Mucosa of descending colon (tissue), 3 donors: ENCODE measurements around the gene ESR1. TPM values are rescaled to one million over a fixed set of nuclear protein-coding genes. Genes with fewer than 3 reads are reported as not detected.
"Not testable (repeated sequence)": the region's sequence is repeated elsewhere in the genome, so short reads cannot be mapped to it uniquely, and the experiment has no call there.

ENCODE experiments used
- ATAC-seq: fragments of 200-7000 bp; cut with Tn5 transposase; one replicate; pipeline ENCODE4 v1.9.1; 2020; ENCODE audit warnings: mild to moderate bottlenecking, moderate library complexity
- DNase-seq, 3 donors: peaks; one replicate each; pipeline ENCODE4 v3.0.0-alpha.2; 2020
- H3K36me3 ChIP-seq: fragments of 200-600 bp; one replicate; pipeline ENCODE4 v1.8.0; 2021; ENCODE audit warnings: low read depth, mild to moderate bottlenecking
- H3K4me1 ChIP-seq: fragments of 200-600 bp; one replicate; pipeline ENCODE4 v1.8.0; 2021; ENCODE audit warnings: low read depth, mild to moderate bottlenecking
- H3K4me3 ChIP-seq: fragments of 200-600 bp; one replicate; pipeline ENCODE4 v1.8.0; 2021; ENCODE audit warnings: mild to moderate bottlenecking
- H3K9me3 ChIP-seq: fragments of 200-600 bp; one replicate; pipeline ENCODE4 v1.8.0; 2021; ENCODE audit warnings: mild to moderate bottlenecking
- intact Hi-C, 2 donors: fragments of 100-400 bp; cut with DNase I in 1 of 2; cut with micrococcal nuclease in 1 of 2; formaldehyde crosslinking; loops; one replicate each; pipeline versions ENCODE4 v1.11.0 to v1.11.1; 2022; cut with DNase I, micrococcal nuclease
- total RNA-seq, 3 donors: library from RNA; stranded (reverse); fragmentation: NEBNext Ultra II Directional in 2 of 3; extraction: Animal tissue kit (Norgen Biotek cat#: 25700) in 2 of 3; gene quantifications; one replicate each; pipeline versions ENCODE4 v1.2.1 to v1.2.4, GENCODE V29; 2021 to 2023
- TF ChIP-seq, protein P1 (sequence below): fragments of 200-600 bp; IDR thresholded peaks from one replicate; pipeline ENCODE4 v1.8.0; 2022; ENCODE audit warnings: antibody characterized with exemption, mild to moderate bottlenecking
- donor health status: DM: no; HTN: no; CAD: no; lungs with moderate emphysema.
- donor health status: DM: no; HTN: no; CAD: no.
- donor health status: DM: no; HTN: yes; CAD: no.

The ESR1 gene
- total RNA-seq, 3 donors from 2014 or later: 0.55 to 1.6 (median 0.82) TPM

DNA sequence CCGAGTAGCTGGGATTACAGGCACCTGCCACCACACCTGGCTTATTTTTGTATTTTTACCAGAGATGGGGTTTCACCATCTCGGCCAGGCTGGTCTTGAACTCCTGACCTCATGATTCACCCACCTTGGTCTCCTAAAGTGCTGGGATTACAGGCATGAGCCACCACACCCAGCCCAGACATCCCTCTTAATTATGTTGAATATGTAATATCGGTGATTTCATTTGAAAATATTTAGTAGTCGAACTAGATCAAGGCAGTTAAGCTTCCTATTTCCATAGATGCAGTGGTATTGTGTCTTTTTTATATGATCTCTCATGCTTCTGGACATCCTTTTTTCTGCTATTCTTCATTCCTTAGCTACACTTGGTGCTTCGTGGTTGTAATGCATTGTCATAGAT is 29.7 kb downstream of the ESR1 start:
- DNase-seq (no peak), ATAC-seq (no peak)
- Histone ChIP-seq H3K4me1 (no peaks in the 10 kb centered on the region), H3K4me3 (no peak overlapping the region), H3K36me3 (no peaks in the 10 kb centered on the region), H3K9me3 (no peaks in the 10 kb centered on the region)
- TF ChIP-seq, protein P1, sequence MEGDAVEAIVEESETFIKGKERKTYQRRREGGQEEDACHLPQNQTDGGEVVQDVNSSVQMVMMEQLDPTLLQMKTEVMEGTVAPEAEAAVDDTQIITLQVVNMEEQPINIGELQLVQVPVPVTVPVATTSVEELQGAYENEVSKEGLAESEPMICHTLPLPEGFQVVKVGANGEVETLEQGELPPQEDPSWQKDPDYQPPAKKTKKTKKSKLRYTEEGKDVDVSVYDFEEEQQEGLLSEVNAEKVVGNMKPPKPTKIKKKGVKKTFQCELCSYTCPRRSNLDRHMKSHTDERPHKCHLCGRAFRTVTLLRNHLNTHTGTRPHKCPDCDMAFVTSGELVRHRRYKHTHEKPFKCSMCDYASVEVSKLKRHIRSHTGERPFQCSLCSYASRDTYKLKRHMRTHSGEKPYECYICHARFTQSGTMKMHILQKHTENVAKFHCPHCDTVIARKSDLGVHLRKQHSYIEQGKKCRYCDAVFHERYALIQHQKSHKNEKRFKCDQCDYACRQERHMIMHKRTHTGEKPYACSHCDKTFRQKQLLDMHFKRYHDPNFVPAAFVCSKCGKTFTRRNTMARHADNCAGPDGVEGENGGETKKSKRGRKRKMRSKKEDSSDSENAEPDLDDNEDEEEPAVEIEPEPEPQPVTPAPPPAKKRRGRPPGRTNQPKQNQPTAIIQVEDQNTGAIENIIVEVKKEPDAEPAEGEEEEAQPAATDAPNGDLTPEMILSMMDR: no peak
- intact Hi-C loops: no loop called here

DNA sequence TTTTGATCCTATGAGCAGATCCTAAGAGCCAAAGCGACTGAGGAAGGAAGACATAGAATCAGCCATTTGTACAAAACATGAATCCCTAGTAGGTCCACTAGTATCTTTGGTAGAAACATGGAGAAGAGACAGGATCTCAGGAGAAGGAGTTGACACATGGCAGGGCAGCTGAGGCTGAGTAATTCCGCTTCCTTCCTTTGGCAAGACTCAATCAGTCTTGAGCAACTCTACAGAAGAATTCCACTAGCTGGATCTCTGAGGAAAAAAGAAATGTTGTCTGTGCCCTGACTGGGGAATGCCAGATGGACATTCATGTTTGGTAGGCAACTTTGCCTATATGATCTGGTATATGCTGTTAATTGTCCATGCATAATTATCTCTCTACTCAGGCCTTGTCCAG is 35.3 kb downstream of the ESR1 start:
- TF ChIP-seq, protein P1: no peak

GRCh38 chr6:151847064-151847463 is 39.6 kb downstream of the ESR1 start:
- H3K4me3 ChIP-seq: no peak overlapping the region
- peak in 1 of 3 donors; percentile 18 for DNase-seq
- H3K9me3 ChIP-seq: no peaks in the 10 kb centered on the region
- no peak for ATAC-seq
- TF ChIP-seq, protein P1: no peak
- H3K36me3 ChIP-seq: no peaks in the 10 kb centered on the region
- H3K4me1 ChIP-seq: no peaks in the 10 kb centered on the region
- intact Hi-C loops: no loop called here

More for the DNA sequence above, 35.3 kb downstream of the ESR1 start:
- intact Hi-C loops: no loop called here
- DNase-seq (no peak), ATAC-seq (no peak)
- no peaks in the 10 kb centered on the region for H3K4me1 ChIP-seq
- no peaks in the 10 kb centered on the region for H3K9me3 ChIP-seq
- H3K4me3 ChIP-seq: no peak overlapping the region
- no peaks in the 10 kb centered on the region for H3K36me3 ChIP-seq

DNA sequence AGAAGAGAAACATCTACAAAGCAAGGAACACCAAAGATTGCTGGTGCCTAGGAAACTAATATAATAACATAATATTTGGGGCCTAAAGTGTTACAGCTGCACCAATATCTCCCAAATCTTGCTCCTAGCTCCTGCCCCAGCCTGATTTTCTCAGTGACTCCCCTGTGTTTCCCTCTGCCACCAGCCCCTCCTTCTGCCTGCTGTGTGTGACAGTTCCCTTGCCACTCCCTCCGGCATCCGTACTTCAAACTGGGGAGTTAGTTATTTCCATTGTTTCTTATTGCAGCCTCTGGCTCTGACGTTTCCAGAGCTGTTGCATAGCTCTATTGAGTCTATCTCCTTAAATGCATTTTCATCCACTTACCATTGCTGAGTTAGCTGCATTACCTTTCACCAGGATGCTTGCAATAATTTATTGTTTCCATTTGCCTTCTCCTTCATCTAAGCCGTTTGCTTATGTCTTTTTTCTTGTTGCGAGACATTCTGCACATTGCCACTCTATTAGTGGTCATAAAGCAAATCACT is 43.1 kb downstream of the ESR1 start:
- ATAC-seq (no peak), DNase-seq (no peak)
- no peaks in the 10 kb centered on the region for H3K4me1 ChIP-seq
- H3K9me3 ChIP-seq: no peaks in the 10 kb centered on the region
- no peaks in the 10 kb centered on the region for H3K36me3 ChIP-seq
- intact Hi-C loops: no loop called here
- TF ChIP-seq, protein P1: no peak
- H3K4me3 ChIP-seq: no peak overlapping the region

DNA sequence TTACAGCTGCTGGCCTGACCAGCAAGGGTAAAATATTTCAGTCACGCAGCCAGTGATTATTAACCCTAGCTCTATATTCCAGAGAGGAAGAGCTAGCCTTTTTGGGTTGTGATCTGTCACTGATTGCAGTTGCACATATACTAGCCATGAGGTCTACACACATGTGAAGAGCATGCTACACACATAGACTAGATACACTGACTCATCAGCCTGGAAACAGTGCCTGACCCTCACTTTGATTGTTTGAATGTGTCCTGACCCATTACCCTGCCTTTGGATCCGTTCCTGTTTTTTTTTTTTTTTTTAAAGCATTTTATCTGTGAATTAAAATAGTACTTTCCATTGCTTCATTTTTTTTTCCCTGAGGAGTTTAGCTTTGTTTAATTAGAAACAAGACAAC is 50.8 kb downstream of the ESR1 start:
- Histone ChIP-seq H3K36me3 (no peaks in the 10 kb centered on the region), H3K4me3 (no peak overlapping the region), H3K9me3 (no peaks in the 10 kb centered on the region), H3K4me1 (no peaks in the 10 kb centered on the region)
- intact Hi-C loops: no loop called here
- no peak for DNase-seq
- no peak for ATAC-seq
- TF ChIP-seq, protein P1: no peak

- Histone ChIP-seq H3K36me3 (no peaks in the 10 kb centered on the region), H3K4me3 (no peak overlapping the region), H3K4me1 (no peaks in the 10 kb centered on the region), H3K9me3 (no peaks in the 10 kb centered on the region)
- TF ChIP-seq, protein P1: no peak
- no peak for DNase-seq
- no peak for ATAC-seq
- intact Hi-C loops: no loop called here
These were observed 55.0 kb downstream of the ESR1 start for GRCh38 chr6:151862461-151862860.

DNA sequence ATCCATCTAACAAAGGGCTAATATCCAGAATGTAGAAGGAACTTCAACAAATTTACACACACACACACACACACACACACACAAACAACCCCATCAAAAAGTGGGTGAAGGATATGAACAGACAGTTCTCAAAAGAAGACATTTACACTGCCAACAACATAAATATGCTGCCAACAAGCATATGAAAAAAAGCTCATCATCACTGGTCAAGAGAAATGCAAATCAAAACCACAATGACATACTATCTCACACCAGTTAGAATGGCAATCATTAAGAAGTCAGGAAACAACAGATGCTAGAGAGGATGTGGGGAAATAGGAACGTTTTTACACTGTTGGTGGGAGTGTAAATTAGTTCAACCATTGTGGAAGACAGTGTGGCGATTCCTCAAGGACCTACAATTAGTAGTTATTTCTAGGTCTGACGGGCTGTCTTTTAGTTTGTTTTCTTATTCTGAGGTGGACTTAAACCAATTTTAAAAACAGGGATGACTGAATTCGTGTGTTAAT is 59.9 kb downstream of the ESR1 start:
- H3K4me1 ChIP-seq, H3K36me3 ChIP-seq, ATAC-seq, H3K4me3 ChIP-seq, H3K9me3 ChIP-seq, intact Hi-C loops, DNase-seq: not testable (repeated sequence)
